ENCODE results near the gene FGF18. TPM values are rescaled to one million over a fixed set of nuclear protein-coding genes. Genes with fewer than 3 reads are reported as not detected.

FGF18 gene
- total and polyA plus RNA-seq, 9 of the 15 experiments (the other 6 are each of a cell fraction or from before 2014, with no cell fraction given), result 0.05 to 0.18 (median 0.11) TPM; not detected in 6

DNA sequence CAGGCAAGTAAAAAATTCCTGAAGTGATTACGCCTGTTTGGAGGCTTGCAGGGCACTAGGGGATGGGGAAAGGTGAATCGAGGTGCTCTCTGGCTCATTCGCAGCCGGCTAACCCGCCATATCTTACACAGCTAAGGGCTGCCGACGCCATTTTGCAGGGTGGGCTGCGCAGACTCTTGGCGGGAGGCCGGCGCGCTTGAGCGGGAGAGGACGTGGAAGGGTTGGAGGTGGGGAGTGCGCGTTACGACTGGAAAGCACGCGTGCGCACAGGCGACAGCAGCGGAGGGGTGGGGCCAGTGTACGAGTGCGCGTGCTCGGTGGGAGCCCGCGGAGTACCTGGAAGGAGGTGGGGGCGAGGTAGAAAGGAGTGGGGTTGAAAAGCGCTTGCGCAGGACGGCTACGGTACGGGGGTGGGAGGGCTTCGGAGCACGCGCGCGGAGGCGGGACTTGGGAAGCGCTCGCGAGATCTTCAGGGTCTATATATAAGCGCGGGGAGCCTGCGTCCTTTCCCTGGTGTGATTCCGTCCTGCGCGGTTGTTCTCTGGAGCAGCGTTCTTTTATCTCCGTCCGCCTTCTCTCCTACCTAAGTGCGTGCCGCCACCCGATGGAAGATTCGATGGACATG lies 32.0 kb upstream of the FGF18 start, which contains the start of gene NPM1 (continued):
- TF ChIP-seq RHOXF2B (CRISPR knock-in tag; conservative IDR thresholded peaks at IDR 0.05) (no peak), ZNF717 (CRISPR knock-in tag; IDR thresholded peaks at IDR 0.05) (no peak), KAT2B (IDR thresholded peaks at IDR 0.05; ENCODE audit: low read depth, low read length) (peak; percentile 9), GTF2E2 (tag; IDR thresholded peaks at IDR 0.05) (peak; percentile 97), MAFK (IDR thresholded peaks at IDR 0.05; ENCODE audit: low read length) (no peak; the same call in 1 of the 2 replicates), RBM17 (IDR thresholded peaks at IDR 0.05; ENCODE audit: borderline replicate concordance, low read depth, low read length) (no peak), CREBBP (IDR thresholded peaks at IDR 0.05; ENCODE audit: low read depth, low read length) (no peak), MEF2D (tag; conservative IDR thresholded peaks at IDR 0.05; ENCODE audit: low read depth) (no peak), ATF7 (IDR thresholded peaks at IDR 0.05) (peak; percentile 66; the same call in 1 of the 2 replicates), GABPB2 (CRISPR knock-in tag; conservative IDR thresholded peaks at IDR 0.05) (no peak), BRF1 (IDR thresholded peaks at IDR 0.05; ENCODE audit: borderline replicate concordance, extremely low read depth, insufficient read length) (no peak), ZBTB17 (CRISPR knock-in tag; IDR thresholded peaks at IDR 0.05) (0 out of 2 replicates have a peak, but pooled peaks have one; percentile 59), ATF1 (CRISPR knock-in tag; IDR thresholded peaks at IDR 0.05) (no peak), ATF1 (tag; IDR thresholded peaks at IDR 0.05) (peak; percentile 84), YY1 (IDR thresholded peaks at IDR 0.05; ENCODE audit: borderline replicate concordance in 1 of 3, control insufficient read depth in 1 of 3, extremely low read depth in 1 of 3, insufficient read depth in 3 of 3, insufficient read length in 1 of 3, insufficient replicate concordance in 2 of 3, low read depth in 1 of 3, low read length in 2 of 3) (peak; percentile 93 to 99 (median 96)), E2F4 (CRISPR knock-in tag; IDR thresholded peaks at IDR 0.05; ENCODE audit: low read depth) (peak; percentile 93), ARNT (IDR thresholded peaks at IDR 0.05) (peak in 1 of 2 experiments; percentile 34; a peak in 1 of 4 replicates), POLR2B (IDR thresholded peaks at IDR 0.05; ENCODE audit: low read depth, partially characterized antibody) (peak; percentile 97), SLC30A9 (CRISPR knock-in tag; IDR thresholded peaks at IDR 0.05) (no peak), ZNF77 (CRISPR knock-in tag; IDR thresholded peaks at IDR 0.05) (no peak), SREBF1 (IDR thresholded peaks at IDR 0.05; ENCODE audit: borderline replicate concordance, low read depth, low read length) (no peak), ESRRA (IDR thresholded peaks at IDR 0.05; ENCODE audit: borderline replicate concordance, low read depth) (no peak), ZBTB7A (IDR thresholded peaks at IDR 0.05; ENCODE audit: borderline replicate concordance, control insufficient read depth, low read depth, low read length) (peak; percentile 89), GABPA (tag; conservative IDR thresholded peaks at IDR 0.05; ENCODE audit: low read depth) (no peak), SMARCE1 (IDR thresholded peaks at IDR 0.05) (peak; percentile 11; the same call in 1 of the 2 replicates), RAD51 (IDR thresholded peaks at IDR 0.05; ENCODE audit: borderline replicate concordance, low read depth) (no peak)
- TF ChIP-seq, protein P1, sequence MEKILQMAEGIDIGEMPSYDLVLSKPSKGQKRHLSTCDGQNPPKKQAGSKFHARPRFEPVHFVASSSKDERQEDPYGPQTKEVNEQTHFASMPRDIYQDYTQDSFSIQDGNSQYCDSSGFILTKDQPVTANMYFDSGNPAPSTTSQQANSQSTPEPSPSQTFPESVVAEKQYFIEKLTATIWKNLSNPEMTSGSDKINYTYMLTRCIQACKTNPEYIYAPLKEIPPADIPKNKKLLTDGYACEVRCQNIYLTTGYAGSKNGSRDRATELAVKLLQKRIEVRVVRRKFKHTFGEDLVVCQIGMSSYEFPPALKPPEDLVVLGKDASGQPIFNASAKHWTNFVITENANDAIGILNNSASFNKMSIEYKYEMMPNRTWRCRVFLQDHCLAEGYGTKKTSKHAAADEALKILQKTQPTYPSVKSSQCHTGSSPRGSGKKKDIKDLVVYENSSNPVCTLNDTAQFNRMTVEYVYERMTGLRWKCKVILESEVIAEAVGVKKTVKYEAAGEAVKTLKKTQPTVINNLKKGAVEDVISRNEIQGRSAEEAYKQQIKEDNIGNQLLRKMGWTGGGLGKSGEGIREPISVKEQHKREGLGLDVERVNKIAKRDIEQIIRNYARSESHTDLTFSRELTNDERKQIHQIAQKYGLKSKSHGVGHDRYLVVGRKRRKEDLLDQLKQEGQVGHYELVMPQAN (IDR thresholded peaks at IDR 0.05; ENCODE audit: borderline replicate concordance), result no peak; the same call in 1 of the 2 replicates
